NCI-H2107 treated with DMSO at 0.1 percent for 48 hours (cell line): ENCODE measurements around the gene NUP98.

Source experiments
- DNase-seq: peaks from one replicate; lab custom pipeline; 2025; ENCODE audit not compliant: unreplicated experiment; lab: John Stamatoyannopoulos, UW

Gene NUP98

DNA sequence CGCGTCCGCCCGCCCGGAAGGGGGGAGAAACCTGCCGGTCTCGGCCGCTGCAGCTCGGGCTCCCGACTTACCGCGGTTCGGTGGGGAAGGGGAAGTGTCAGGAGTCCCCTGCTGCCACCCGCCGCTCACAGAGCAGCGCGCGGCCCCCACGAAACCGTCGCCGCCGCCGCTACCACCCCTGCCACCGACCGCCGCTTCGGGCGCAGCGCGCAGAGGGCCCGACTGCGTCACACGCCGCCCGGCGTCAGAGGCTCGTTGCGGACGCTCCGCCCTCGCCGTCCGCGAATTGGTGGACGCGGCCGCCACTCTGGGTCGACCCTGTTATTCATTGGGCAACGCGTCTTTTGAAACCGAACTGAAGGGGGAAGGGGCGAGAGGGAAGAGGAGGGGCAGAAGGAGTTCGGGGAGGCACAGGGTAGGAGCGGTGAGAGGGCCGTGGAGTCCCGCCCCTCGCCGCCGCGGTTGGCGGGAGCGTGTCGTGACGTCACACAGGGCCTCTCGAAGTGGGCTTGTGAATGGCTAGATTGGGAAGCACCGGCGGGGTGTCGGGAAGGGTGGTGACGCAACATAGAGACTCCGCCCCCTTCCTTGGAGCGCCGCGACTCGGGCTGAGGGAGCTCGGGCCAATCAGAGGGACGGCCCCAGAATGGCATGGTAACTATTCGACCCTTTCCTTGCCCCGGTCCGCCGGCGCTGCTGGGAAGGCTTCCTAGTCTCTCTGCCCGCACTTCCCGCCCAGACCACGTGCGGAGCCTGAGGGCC, at the start of gene NUP98:
NUP98 (minus strand) TSS at position 226 of the 762 bp plus-strand sequence. CDS start 15,437 bp downstream, outside the sequence.
- DNase-seq = peak; percentile 98

DNA sequence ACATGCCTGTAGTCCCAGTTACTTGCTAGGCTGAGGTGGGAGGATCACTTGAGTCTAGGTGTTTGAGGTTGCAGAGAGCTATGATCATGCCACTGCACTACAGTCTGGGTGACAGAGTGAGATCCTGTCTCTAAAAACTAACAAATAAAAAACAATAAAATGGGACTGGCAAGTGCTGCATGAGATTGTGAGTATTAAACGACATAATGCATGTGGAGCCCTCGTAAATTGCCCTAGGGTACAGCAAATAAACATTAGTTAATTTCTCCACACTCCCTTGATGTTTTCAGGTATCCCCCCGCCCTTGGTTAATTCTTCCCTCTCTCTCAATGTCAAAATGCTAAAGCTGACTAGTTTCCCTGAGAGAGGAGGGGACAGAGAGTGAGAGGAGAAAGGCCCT, 48.3 kb upstream of the NUP98 start:
- DNase-seq = no peak

DNA sequence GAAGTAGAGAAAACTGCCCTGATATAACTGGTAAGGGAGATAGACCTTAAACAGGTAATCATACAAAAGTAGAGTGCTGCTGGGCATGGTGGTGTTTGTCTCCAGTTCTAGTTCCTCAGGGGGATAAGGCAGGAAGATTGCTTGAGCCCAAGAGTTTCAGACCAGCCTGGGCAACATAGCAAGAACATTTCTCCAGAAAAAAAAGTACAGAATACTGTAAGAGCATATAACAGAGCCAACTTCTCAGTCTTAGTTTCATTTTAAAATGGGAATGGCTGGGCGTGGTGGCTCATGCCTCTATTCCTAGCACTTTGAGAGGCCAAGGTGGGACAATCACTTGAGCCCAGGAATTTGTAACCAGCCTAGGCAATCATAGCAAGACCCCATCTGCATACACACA, 47.9 kb upstream of the NUP98 start:
- no peak for DNase-seq

DNA sequence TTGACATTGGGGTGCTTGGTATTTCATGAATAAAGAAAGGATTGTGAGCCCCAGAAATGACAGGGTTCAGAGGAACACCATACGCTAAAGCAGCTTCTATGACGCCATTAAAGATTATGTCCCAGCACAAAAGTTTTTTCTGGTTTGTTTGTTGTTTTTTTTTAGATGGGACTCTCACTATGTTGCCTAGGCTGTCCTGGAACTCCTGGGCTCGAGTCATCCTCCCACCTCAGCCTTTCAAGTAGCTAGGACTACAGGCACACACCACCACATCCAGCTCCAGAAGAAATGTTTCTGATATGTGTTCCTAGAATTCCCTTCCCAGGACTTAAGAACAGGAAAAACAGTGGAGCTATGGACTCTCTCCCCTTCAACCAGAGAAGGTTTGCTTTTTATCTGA, 46.0 kb upstream of the NUP98 start:
- DNase-seq = no peak

DNA sequence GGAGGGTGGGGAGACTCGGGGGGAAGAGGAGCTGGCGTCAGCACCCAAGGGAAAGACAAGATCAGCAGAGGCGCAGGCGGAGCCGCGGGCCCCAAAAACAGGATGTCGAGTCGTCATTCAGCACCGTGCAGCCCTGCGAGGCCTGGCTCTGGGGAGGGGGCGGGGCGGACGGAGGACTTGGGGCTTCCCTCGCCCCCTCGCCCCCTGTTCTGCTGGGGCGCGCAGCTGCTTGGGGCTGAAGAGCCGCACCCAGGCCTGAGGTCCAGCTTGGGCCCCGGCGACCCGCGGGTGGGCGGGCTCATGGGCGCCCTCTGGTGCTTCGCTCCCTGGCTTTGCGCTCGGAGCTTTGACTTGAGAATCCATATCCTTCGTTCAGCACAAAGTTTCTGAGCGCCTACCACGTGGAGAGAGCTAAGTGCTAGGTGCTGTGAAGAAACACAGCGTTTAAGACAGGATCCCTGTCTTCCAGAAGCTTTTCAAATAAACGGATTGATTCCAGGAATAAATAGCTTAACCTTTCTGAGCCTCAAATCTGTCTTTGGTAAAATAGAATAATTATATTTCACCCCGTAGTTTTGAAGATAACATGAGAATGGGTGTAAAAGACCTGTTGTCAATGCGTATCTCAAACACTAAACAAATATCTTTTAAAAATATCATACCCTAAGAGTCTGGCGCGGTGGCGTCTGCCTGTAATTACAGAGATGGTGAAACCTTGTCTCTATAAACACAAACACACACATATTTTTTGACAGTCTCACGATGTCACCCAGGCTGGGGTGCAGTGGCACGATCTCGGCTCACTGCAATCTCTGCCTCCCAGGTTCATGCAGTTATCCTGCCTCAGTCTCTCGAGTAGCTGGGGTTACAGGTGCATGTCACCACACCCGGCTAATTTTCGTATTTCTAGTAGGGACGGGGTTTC, 44.3 kb upstream of the NUP98 start:
- DNase-seq = peak; percentile 21

DNA sequence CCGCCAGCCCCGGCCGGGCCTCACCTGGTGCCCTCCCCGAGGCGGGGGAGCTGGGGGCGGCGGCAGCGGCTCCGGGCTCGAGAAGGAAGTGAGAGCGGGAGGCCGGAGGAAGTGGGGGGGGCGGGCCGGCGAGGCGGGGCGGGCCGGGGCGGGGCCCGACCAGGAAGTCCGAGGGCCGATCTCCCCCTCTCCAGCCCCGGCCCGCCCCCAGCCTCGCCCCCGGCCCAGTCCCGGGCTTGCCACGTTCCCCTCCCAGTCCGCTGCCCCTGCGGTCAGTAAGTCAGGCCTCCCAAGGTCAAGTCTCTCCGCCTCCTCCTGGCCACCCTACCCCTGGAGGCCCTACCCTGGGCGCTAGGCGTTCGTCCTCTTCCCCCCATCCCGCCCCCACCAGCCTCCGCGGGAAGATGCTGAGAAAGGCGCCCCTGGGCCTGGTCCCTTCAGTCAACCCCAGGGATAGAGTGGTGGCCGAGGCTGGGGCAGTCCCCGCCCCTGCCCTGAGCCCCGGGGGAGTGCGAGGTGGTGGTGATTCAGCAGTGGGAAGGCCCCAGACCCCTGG, 43.6 kb upstream of the NUP98 start, which contains the start of gene RHOG:
RHOG (minus strand) TSS at position 90 of the 556 bp plus-strand sequence. CDS start 12,821 bp downstream, outside the sequence.
- DNase-seq = no peak

DNA sequence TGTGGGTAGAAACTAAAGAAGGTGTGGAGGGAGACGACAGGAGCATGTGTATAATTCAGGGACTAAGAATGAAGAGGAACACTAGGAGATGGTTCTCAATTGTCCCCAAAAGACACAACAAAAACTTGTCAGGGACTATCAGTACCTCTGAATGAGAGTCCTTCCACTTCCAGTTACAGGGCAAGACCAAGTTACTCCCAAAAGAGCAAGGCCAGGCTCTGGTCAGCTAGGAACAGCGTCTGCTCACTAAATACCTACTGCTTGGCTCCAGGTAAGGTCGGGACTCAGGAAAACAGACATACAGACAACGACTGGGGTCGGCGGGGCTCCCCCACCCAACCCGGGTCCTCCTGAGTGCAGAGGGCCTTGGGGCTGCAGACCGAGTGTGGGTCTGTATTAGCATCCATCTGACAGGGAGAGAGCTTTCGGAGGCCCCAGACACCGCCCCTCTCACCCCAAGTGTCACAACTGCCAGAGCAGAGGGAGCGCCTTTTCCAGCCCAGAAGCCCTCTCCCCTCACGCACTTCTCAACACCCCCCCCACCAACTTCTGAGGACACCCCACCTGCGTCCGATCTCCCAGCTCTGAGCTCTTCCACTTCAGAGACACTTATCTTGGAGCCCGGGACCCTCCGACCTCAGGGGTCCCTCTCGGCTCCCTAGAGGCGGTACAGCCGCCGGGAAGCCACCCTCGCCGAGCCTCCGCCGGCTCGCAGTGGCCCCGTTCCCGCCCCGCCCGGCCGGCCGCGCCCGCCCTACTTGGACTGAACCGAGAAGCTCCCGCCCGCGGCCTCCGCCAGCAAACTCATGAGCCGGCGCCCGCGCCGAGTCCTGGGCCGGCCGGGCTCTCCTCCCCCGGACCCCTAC, 42.9 kb upstream of the NUP98 start:
- no peak for DNase-seq

DNA sequence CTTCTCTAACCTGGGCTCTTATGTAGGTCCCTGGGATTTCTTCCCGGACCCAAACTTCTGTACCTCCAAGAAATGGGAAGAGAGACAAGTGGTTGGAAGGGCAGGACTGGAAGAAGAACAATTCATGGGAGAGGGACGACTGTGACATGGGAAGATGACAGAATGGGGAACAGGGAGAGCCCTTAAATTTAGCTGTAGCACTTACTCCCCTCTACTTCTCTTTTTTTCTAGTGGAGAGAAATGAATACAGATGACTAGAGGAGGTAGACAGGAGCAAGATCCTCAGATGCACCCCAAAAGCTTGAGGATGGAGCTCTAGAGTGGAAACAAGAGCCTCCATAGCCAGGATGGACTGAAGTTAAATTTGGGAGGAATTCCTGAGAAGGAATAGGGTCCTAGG, 41.1 kb upstream of the NUP98 start:
- DNase-seq = no peak

DNA sequence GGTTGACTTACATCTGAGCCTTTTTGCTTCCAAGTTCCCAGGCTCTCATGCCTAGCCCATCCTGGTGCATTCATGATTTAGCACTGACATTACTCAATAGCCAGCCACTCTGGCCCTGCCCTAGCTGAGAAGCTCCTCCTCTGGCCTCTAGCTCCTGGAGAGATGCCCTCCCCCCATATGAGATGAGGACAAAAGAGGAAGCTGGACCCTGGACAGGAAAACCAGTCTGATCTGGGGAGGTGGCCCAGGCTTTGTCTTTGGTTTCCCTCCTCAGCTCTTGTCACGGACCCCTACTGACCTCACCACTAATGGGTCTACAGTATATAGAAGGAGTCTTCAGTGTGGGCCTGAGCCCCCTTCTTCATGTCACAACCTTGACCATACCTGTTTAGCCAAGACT, 40.4 kb upstream of the NUP98 start:
- no peak for DNase-seq

DNA sequence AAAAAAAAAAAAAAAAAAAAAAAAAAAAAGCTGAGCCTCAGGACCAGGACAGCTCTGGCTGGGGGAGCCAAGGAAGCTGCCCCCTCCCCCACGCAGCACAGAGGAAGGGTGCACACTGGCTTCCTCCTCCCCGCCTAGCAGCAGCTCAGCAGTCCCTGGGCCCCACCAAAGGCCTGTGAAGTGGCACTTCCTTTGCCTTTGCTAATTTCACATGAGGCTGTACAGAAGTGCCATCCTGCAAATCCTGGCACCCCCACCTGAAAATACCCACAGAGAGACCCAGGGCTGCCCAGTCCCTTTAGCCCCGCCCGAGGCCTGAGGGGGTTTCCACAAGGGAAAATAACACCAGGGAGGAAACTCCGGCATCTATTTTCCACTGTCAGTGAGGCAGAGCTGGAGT, 39.5 kb upstream of the NUP98 start:
- no peak for DNase-seq

DNA sequence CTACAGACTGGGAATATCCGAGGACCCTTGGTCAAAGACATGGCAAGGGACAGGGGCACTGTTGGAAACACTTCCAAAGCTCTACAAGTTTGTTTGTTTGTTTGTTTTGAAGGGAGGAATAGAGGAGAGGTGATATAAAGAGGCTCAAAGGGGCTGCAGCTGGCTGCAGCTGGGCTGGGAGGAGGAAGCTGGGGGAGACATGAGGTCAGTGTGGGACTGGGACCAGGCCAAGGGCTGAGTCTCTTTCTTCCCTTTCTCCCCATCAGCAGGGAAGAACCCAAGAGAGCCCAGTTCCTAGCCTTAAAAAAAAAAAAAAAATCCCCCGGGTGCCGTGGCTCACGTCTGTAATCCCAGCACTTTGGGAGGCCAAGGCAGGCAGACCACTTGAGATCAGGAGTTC, 38.4 kb upstream of the NUP98 start:
- no peak for DNase-seq

DNA sequence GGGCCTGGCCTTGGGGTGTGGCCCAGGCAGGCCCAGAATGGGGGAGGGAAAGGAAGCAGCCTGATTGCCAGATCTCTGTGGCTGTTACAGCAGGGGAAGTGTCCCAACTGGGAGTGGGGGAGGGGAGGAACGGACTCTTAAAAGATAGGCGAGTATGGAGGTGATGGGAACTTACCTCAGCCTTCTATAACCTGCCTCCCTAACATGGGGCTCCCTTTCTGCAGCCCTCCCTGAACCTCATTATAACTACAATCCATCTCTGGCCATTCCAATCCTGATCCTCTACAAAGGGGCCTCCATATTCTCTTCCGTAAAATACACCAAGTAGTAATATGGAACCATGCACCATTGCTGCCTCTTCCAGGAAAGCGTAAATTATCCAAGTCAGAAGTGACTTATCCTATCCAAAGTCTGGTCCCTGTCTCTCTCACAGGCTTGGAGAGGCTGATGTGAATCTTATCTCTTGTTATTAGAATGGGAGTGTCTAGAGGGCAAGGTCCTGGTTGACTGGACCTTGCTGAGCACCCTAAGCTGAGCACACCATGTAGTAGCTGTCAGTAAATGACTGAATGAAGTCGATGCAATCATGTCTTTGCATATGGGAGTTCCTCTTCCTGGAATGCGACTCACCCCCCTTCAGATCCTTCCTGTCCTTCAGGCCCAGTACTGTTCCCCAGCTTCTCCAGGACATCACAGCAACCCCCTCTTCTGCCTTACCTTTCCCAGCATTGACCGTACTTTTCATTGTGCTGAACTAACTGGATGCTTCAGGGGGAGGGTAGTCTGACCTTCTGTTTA, 37.5 kb upstream of the NUP98 start:
- no peak for DNase-seq

DNA sequence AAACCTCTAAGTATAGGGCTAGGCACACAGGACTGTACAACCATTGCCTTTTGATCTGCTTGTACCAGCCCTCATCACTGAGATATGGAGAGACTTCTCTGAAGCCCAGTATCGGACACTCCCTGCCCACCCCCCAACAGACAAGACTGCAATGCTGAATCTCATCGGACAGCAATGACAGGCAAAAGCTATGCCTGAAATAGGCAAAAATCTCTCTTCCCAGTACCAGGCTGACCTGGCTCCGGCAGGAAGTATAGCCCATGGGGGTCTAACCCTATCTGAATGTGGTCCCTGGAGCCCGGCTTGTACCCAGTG, 37.0 kb upstream of the NUP98 start:
- DNase-seq = no peak

DNA sequence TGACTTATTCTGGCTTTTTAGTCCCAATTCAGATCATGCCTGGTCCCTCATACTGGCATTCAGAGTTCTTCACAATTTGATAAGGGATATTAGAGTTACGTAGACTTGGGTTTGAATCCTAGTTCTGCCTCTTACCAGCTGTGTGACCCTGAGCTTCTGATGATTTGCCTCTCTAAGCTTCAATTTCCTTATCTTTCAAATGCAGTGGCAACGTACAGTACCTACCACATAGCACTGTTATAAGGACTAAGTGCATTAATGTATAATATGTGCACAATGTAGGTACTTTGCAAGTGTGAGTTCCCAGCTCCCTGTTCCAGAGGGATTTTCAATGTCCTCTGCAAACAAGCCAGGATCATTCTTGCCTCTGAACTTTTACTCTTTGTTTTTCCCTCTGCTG, 36.1 kb upstream of the NUP98 start:
- DNase-seq = no peak

DNA sequence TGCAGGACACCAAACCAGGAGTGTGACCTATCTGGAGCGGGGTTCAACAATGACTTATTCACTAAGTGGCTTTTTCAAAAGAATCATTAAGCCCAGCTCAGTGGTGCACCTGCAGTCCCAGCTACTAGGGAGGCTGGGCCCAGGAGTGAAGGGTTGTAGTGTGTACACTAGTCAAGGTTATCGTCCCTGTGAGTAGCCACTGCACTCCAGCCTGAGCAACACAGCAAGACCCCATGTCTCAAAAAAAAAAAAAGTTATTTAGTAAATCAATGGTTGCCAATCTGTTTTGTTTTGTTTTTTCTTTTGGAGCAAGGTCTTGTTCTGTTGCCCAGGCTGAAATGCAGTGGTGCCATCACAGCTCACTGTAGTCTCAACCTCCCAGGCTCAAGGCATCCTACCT, 35.5 kb upstream of the NUP98 start:
- DNase-seq = no peak

DNA sequence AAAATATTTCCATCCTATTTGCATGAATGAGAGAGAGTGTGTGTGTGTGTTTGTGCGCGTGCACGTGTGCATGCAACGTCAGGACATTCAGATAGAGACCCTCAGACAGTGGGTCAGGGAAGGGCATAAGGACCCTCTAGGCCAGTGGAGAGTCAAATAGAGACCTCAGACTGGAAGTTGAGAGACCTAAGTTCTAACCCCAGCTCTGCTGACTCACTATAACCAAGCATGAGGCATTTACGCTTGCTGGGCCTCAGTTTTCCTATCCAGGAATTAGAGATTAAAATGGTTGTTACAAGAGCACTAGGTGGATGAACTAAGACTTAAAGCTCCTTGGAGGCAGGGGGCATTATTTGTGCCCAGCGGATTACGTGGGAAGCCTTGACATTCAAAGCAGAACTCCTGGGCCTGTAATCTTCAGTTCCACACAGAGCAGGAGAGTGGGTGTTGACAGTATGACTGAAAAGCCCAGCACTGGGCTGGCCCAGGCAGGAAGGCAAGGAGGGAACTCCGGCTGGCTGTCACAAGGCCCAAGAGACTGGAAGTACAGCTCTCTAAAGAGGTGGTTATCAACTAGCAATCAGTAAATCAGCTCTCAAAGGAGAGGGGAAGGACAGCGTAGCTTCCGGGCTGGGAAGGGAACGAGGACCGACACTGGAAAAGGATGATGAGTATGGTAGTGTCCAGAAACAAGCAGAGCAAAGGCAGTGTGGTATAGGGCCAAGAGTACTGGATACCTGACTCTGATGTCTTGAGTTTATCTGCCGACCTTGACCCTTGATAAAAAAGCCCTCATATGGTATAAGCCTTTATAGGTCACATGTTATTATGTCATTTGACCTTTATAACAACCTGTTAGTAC, 34.3 kb upstream of the NUP98 start:
- DNase-seq = no peak

DNA sequence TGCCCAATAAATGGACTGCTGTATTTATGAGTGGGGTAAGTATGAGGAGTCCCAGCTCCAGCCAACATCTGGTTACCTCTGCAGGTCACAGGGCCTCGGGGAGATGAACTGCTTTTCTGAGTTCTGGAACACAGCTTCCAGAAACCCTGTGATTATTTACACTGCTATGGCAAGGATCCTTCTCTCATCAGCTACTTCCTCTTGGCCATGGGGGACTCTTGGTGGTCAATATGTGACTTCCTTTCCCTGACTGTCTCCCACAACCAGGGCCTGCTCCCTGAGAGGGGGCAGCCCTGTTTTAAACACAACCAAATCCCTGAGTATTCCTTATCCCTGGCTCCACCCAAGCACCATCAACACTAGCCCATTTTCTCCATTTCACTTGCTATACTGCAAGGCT, 33.4 kb upstream of the NUP98 start:
- DNase-seq = no peak

DNA sequence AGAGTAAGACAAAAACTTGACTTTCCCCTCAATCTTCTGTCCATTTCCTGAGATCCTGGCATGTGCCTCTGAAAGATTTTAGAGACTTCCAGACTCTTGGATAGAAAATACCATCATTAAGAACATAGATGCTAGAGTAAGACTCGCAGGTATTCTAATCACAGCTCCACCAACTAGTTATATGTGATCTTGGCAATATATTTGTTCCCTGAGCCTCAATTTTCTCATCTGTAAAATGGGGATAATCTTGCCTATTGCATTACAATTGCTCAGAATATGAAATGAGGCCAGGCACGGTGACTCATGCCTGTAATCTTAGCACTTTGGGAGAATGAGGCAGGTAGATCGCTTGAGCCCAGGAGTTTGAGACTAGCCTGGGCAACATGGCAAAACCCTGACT, 32.7 kb upstream of the NUP98 start:
- no peak for DNase-seq

DNA sequence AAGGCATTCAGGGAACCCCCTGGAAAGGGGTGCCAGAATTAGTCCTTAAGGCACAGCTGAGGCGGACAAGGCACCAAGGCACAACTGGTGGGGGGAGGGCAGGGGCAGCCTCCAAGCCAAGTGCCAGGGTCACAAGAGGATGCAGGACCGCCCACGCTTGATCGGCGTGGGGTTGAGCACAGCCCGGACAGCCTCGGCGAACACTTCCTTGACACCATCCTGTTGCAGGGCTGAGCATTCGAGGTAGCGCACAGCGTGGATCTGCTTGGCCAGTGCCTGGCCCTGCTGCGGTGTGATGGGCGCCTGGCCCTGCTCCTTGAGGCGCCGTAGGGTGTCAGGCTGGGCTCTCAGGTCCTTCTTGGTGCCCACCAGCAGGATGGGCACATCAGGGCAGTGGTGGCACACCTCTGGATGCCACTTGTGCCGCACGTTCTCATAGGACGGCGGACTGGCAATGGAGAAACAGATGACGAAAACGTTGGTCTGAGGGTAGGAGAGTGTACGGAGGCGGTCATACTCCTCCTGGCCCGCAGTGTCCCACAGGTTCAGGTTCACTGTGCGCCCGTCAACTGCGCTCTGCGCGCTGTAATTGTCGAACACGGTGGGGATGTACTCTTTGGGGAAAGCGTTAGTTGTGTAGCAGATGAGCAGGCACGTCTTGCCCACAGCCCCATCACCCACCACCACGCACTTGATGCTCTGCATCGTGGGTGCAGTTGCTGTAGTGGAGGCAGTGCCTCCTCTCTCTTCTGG, 30.3 kb upstream of the NUP98 start:
- no peak for DNase-seq
